Kidney (tissue), 14 donors: ENCODE results near the gene RNF212. TPM values are rescaled to one million over a fixed set of nuclear protein-coding genes. Genes with fewer than 3 reads are reported as not detected.

ENCODE experiments used
- DNase-seq, 5 donors: peaks; one replicate each; pipeline ENCODE4 v3.0.0-alpha.2; 2013 to 2020
- FAIRE-seq: peaks from 2 replicates; lab custom pipeline; 2012; peaks lifted over from hg19 to GRCh38; lab: Jason Lieb, UNC
- H3K27ac ChIP-seq, 2 donors: one replicate each; pipeline ENCODE4 v1.7.0; 2013; ENCODE audit warnings: low read depth in 2 of 2, low read length in 2 of 2, inconsistent platforms in 1 of 2
- H3K27me3 ChIP-seq: one replicate; pipeline ENCODE4 v1.7.1; 2013; ENCODE audit warnings: low read length, inconsistent platforms; ENCODE audit not compliant: control insufficient read depth, insufficient read depth
- H3K36me3 ChIP-seq, 3 donors: one replicate each; pipeline versions ENCODE4 v1.7.0 to v1.7.1; 2013; ENCODE audit warnings: low read length in 3 of 3, control low read depth in 1 of 3, inconsistent platforms in 1 of 3; ENCODE audit not compliant: insufficient read depth in 3 of 3, control insufficient read depth in 2 of 3
- H3K4me1 ChIP-seq, 3 donors: one replicate each; pipeline versions ENCODE4 v1.7.0 to v1.7.1; 2013; ENCODE audit warnings: low read length in 3 of 3, inconsistent platforms in 1 of 3, low read depth in 1 of 3; ENCODE audit not compliant: control insufficient read depth in 2 of 3, insufficient read depth in 2 of 3
- H3K4me3 ChIP-seq, 3 donors: one replicate each; pipeline versions ENCODE4 v1.7.0 to v1.8.1; 2013; ENCODE audit warnings: low read length in 3 of 3, control low read depth in 1 of 3, inconsistent platforms in 1 of 3
- H3K9ac ChIP-seq, 3 donors: one replicate each; pipeline versions ENCODE4 v1.7.0 to v1.7.1; 2013; ENCODE audit warnings: low read length in 3 of 3, control low read depth in 1 of 3, inconsistent platforms in 1 of 3
- H3K9me3 ChIP-seq, 3 donors: one replicate each; pipeline versions ENCODE4 v1.7.0 to v1.7.1; 2013; ENCODE audit warnings: low read length in 3 of 3, control low read depth in 1 of 3, inconsistent platforms in 1 of 3; ENCODE audit not compliant: control insufficient read depth in 2 of 3, insufficient read depth in 1 of 3
- intact Hi-C: fragments of 100-400 bp; cut with DNase I; formaldehyde crosslinking; loops from one replicate; pipeline ENCODE4 v1.11.1; 2022
- polyA plus RNA-seq: library from polyadenylated mRNA; stranded (reverse); fragments of 350-450 nt; fragmentation: Illumina TruSeq; extraction: RNeasy Lipid Tissue Mini Kit (QIAGEN cat#74804); gene quantifications from one replicate; pipeline ENCODE4 v1.2.3, GENCODE V29; 2014; ENCODE audit warnings: low read depth, low replicate concordance; ENCODE audit not compliant: insufficient read depth
- total RNA-seq: library from RNA; stranded (reverse); fragmentation: NEBNext Ultra II Directional; extraction: Animal tissue kit (Norgen Biotek cat#: 25700); gene quantifications from one replicate; pipeline ENCODE4 v1.2.1, GENCODE V29; 2021
- TF ChIP-seq, protein P1 (sequence below): IDR thresholded peaks from 3 replicates; pipeline ENCODE4 v1.5.1; 2012; ENCODE audit warnings: mild to moderate bottlenecking, moderate library complexity, borderline replicate concordance; ENCODE audit not compliant: insufficient read depth; ENCODE audit errors: extremely low read depth
- donor health status: control.
- donor health status: control.
- donor health status: control.
- donor health status: control.
- donor health status: control.
- donor health status: DM: yes; HTN: yes; CAD: no.
- donor health status: Normal renal cell carcinoma (clear cell type).

Gene RNF212
- total and polyA plus RNA-seq, 2 donors from 2014 or later = 5.3 to 20.8 TPM

DNA sequence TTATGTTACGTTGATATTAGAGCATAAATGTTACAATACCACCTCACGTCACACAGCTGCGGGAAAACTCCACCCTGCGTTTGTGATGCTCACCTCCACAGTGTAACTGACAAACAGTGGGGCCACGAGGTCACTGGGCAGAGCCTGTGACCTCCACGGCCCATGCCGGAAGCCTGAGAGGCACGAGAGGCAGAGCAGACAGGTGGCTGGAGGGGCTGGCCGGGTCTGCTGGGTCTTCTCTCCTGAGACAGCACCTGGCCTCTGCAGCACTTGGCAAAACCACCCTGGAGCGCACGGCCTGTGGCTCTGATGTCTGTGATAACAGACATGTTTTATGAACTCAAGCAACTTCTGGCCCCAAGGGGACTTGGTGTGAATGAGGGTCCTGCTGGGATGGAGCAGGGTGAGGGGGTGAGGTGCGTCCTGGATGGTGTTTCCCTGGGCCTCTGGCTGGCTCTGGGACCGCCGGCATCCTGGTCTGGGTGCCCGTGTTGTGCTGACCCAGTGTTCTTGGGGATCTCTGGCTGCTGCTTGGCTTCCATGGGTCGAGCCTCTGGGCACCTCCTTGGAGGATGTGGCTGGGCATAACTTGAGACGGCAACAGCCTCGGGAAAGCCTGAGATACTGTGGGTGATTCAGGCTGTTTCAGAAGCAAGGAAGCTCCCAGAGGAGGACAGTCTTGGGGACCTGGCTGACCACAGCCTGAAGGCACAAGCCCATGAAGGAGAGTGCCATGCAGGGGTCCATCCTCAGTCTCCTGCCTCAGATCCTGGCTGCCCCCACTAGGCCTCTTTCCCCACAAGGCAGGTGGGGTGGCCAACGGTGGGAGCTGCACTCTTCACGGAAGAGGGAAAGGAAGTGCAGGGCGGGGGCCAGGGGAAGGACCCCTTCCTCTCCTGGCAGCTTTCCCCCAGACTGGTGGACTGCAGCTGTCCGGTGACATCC lies 19.7 kb downstream of the RNF212 start:
- intact Hi-C loops = no loop called here
- DNase-seq = peak in 1 of 5 donors; percentile 27
- H3K9me3 ChIP-seq = no peaks in the 10 kb centered on the region
- FAIRE-seq = no peak
- no peak overlapping the region for H3K4me3 ChIP-seq
- no peak overlapping the region for H3K9ac ChIP-seq
- TF ChIP-seq, protein P1, sequence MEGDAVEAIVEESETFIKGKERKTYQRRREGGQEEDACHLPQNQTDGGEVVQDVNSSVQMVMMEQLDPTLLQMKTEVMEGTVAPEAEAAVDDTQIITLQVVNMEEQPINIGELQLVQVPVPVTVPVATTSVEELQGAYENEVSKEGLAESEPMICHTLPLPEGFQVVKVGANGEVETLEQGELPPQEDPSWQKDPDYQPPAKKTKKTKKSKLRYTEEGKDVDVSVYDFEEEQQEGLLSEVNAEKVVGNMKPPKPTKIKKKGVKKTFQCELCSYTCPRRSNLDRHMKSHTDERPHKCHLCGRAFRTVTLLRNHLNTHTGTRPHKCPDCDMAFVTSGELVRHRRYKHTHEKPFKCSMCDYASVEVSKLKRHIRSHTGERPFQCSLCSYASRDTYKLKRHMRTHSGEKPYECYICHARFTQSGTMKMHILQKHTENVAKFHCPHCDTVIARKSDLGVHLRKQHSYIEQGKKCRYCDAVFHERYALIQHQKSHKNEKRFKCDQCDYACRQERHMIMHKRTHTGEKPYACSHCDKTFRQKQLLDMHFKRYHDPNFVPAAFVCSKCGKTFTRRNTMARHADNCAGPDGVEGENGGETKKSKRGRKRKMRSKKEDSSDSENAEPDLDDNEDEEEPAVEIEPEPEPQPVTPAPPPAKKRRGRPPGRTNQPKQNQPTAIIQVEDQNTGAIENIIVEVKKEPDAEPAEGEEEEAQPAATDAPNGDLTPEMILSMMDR = no peak
- H3K36me3 ChIP-seq = no peaks in the 10 kb centered on the region
- H3K4me1 ChIP-seq = no peaks in the 10 kb centered on the region
- H3K27me3 ChIP-seq = no peaks in the 10 kb centered on the region
- no peak overlapping the region for H3K27ac ChIP-seq

DNA sequence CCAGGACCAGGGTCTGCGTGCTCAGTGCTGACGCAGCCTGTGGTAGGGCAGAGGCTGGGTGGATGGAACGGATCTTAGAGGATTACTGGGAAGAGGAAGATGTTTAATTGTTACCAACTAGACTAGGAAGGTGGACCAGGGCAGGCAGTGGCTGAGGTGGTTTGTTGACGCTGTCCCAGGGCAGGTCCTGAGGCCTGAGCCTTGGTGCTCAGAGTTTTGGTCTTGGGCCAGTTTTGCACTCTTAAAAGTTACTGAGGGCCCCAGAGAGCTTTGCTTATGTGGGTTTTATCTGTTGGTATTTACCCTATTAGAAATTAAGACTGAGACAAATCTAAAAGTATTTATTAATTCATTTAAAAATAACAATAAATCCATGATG lies 20.4 kb downstream of the RNF212 start:
- DNase-seq = peak in 1 of 5 donors; percentile 11

DNA sequence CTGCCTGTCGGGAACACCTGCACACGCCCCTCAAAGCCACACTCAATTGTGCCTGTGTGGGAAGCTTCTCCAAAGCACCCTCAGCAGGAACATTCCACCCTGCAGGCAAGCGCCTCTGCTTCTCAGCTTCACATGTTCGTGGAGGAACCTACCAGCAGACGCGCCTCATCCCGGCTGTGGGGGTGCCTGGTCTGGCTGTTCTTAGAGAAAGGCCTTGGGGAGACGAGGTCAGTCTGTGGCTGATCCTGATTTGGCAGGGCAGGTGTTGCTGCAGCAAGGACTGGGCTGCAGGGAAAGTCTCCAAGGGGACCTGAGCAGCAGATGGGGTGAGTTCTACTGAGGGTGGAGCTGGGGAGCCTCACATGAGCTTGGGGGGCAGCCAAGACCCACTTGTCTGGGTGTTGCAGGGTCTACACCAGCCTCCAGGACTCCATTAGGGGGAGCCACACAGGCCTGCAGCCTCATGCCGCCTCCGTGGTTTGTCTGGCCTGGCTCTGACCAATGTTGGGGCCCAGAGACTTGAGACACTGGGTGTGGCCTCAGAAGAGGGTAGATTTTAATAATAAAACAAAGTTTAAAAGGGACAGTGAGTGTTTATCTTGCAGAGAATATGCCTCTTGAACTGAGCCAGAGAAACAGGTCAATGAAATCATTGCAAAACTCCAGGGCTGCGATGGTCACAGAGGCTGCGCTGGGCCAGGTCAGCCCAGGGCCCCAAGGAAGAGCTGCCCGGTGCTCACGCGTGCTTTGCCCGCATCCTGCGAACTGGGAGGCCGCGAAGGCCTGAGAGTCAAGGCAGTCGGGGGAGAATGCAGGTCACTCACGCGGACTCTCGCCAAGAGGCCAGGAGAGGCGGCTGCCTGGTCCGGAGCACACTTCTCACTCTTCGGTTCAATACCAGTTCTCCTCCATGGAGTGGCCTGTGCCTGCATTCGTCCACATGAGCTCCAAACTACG lies 21.1 kb downstream of the RNF212 start:
- intact Hi-C loops = no loop called here
- Histone ChIP-seq H3K4me3 (no peak overlapping the region), H3K4me1 (no peaks in the 10 kb centered on the region), H3K36me3 (no peaks in the 10 kb centered on the region), H3K9ac (no peak overlapping the region), H3K9me3 (no peaks in the 10 kb centered on the region), H3K27me3 (no peaks in the 10 kb centered on the region), H3K27ac (no peak overlapping the region)
- no peak for FAIRE-seq
- peak in 1 of 5 donors; percentile 20 for DNase-seq
- TF ChIP-seq, protein P1 = no peak

More for the DNA sequence above, 20.4 kb downstream of the RNF212 start:
- Histone ChIP-seq H3K9me3 (no peaks in the 10 kb centered on the region), H3K27ac (no peak overlapping the region), H3K27me3 (no peaks in the 10 kb centered on the region), H3K4me3 (no peak overlapping the region), H3K4me1 (no peaks in the 10 kb centered on the region), H3K9ac (no peak overlapping the region), H3K36me3 (no peaks in the 10 kb centered on the region)
- TF ChIP-seq, protein P1 = no peak
- intact Hi-C loops = no loop called here
- FAIRE-seq = no peak
